ENCODE measurements around the gene DACH1.

DNA sequence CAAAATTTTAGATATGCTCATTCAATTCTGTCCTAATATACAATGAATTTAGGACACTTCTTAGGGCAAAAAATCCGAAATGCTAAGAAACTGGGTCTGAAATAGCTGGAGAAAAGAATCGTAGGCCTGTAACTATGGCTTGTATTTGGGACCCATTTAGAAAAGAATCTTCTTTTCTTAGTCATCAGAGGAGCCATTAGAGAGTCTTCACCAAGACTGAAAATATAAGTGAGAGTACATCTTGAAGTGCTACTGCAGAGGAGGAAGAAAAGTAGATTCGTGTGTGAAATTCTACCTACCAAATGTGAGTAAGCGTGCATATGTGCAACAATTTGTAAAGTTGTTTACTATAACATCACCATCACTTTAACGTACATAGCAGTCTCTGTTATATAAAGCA lies 8.8 kb upstream of the DACH1 start:
- TF ChIP-seq, protein P1, sequence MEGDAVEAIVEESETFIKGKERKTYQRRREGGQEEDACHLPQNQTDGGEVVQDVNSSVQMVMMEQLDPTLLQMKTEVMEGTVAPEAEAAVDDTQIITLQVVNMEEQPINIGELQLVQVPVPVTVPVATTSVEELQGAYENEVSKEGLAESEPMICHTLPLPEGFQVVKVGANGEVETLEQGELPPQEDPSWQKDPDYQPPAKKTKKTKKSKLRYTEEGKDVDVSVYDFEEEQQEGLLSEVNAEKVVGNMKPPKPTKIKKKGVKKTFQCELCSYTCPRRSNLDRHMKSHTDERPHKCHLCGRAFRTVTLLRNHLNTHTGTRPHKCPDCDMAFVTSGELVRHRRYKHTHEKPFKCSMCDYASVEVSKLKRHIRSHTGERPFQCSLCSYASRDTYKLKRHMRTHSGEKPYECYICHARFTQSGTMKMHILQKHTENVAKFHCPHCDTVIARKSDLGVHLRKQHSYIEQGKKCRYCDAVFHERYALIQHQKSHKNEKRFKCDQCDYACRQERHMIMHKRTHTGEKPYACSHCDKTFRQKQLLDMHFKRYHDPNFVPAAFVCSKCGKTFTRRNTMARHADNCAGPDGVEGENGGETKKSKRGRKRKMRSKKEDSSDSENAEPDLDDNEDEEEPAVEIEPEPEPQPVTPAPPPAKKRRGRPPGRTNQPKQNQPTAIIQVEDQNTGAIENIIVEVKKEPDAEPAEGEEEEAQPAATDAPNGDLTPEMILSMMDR (conservative IDR thresholded peaks at IDR 0.05 in 1 of 2, IDR thresholded peaks at IDR 0.05 in 1 of 2; ENCODE audit: low read depth in 1 of 2, low read length in 2 of 2), result no peak
- no peak for TF ChIP-seq EZH2 (IDR thresholded peaks at IDR 0.05; ENCODE audit: low read length, missing control alignments)

All from fibroblast of lung (primary cell).